NOMO-1 treated with dmso at 0.1 percent for 144 hours (cell line): ENCODE results near the gene CUBN.
"Not testable (repeated sequence)": the region's sequence is repeated elsewhere in the genome, so short reads cannot be mapped to it uniquely, and the experiment has no call there.

Experiments
- DNase-seq: peaks from one replicate; lab custom pipeline; 2025; ENCODE audit not compliant: unreplicated experiment; lab: John Stamatoyannopoulos, UW

Gene CUBN

GRCh38 chr10:17021656-17022465, 107.8 kb downstream of the CUBN start:
- no peak for DNase-seq

GRCh38 chr10:17019696-17020095, 109.9 kb downstream of the CUBN start:
- DNase-seq: no peak

GRCh38 chr10:17013131-17013983, 116.3 kb downstream of the CUBN start:
- DNase-seq: not testable (repeated sequence)

DNA sequence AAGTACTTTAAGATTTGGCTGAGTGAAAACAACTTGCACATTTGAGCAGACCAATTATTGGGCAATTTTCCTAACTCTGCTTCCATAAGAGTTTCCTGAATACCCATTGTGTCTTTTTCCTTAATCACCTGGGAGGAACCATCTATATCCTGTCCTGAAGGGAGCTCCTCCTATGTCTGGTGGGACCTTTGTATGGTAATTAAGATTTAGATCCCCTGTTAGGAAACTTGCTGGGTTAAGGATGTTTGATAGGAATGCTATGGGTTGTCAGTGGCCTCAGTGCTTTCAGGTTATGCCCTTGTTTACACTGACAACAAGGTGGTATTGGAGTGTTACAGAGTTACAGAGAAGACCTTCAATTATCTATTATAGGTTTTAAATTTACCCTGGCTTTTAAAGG, 116.9 kb downstream of the CUBN start:
- not testable (repeated sequence) for DNase-seq

GRCh38 chr10:17010363-17011145, 119.1 kb downstream of the CUBN start:
- DNase-seq: no peak

- no peak for DNase-seq
These were observed 120.4 kb downstream of the CUBN start for GRCh38 chr10:17009212-17009700.

DNA sequence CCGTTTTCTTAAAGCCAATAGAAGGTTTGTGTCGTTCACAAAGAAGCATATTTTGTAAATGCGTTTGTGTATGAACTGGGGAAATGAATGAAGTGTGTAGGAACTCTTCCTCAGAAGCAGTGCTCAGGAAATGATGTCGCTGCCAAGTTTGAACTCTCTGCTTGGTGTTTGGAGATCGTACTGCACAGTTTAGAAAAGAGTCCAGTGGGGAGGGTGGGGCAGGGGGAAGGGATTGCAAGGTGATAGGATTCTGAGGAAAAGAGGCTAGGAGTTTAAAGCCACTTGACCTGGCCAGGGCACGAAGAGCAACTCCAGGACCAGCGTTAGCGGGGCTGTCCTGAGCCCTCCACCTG, 122.2 kb downstream of the CUBN start:
- no peak for DNase-seq

DNA sequence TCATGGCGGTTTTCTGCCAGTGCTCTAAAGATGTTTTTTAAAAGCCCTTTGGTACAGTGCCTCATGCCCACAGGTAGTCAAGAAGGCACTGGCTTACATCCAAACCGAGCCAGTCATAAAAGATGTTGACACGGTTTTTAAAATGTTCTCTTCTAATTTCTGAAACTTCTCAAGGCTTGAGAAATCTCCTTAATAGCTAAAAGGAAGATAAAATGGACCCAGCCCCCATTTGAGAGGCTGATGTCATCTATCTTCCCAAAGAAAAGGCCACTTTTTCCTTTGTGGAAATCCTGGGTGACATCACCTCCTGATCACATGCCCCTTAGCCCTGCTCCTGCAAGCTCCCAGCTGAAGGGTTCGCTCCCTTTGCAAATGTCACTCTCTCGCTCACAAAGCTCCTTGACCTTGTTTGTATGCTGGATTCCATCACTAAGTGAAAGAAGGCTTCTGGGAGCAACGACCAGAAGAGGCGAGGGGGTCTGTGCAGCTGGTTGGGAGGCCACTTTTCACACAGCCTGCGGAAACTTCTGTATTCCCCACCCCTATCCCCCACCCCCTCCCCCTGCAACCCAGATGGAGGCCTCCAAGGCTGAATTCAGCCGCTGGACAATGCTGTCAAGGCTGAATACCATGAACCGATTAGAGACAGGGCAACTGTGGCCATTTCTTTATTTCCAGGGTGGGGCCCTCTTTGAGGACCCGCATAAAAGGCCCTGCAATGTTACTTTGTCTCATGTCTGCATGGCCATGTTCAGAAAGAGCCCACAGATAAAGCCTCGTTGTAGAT, 122.8 kb downstream of the CUBN start:
- DNase-seq: no peak

GRCh38 chr10:17005621-17006566, 123.7 kb downstream of the CUBN start:
- DNase-seq: no peak

DNA sequence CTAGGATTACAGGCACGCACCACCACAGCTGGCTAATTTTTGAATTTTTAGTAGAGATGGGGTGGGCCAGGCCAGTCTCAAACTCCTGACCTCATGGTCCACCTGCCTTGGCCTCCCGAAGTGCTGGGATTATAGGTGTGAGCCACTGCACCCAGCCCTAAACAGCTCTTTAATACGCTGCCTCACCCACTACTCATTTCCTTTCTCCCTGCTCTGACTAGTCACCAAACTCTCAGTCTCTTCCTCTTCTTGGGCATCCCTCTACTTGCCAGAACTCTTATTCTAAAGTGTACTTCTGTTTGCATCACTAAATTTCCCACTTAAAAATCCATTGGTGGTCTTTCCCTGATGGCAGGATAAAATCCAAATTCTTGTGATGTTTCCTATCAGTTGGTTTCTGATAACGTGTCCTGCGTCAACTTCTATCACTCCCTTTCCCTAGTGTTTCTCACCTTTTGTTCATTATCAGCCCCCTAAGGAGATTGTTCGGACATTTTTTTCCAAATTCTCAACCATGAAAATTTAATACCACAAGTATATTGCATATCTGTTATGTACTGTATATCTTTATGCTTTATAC, 124.7 kb downstream of the CUBN start:
- DNase-seq: no peak

DNA sequence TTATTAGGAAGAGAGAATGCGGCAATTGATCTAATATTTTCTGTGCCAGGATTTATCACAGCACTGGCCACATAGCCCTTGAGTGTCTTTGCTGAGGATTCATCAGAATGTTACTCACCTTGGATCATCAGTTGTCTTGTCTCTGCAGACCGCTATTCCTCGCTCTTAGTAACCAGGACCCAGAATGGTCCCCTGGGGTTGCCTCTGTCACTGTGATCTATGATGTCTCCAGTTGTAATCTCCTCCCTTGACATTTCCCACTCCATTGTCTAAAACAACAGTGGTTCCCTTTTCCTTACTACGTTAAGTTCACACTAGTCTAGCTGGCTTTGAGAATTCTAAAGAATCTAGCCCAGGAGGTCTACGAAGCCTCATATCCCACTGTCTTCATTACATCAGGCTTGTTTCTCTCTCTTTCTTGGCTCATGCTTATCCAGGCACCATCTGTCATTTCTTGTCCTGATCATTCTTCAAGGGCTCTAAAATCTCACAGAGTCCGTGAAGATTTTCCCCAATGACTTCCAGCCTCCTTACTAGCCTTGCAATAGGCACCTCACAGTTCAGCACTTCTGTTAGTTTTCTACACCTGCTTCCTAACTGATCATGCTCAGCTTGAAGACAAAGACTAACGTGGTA, 125.8 kb downstream of the CUBN start:
- DNase-seq: no peak

- DNase-seq: peak; percentile 40
These were observed 126.5 kb downstream of the CUBN start for GRCh38 chr10:17003151-17003550.

- no peak for DNase-seq
These were observed 127.5 kb downstream of the CUBN start for GRCh38 chr10:17001961-17002749.

DNA sequence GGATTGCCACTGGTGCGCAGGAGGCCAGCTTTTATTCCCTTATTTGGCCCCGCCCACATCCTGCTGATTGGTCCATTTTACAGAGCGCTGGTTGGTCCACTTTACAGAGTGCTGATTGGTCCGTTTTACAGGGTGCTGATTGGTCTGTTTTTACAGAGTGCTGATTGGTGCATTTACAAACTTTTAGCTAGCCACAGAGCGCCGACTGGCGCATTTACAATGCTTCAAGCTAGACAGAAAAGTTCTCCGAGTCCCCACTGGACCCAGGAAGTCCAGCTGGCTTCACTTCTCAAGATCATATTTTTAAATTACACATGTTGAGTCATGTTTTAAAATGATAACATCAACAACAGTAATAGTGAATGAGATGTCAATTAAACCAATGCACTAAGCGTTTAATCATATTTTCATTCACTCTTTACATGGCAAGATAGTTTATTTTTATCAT, 128.3 kb downstream of the CUBN start:
- no peak for DNase-seq

DNA sequence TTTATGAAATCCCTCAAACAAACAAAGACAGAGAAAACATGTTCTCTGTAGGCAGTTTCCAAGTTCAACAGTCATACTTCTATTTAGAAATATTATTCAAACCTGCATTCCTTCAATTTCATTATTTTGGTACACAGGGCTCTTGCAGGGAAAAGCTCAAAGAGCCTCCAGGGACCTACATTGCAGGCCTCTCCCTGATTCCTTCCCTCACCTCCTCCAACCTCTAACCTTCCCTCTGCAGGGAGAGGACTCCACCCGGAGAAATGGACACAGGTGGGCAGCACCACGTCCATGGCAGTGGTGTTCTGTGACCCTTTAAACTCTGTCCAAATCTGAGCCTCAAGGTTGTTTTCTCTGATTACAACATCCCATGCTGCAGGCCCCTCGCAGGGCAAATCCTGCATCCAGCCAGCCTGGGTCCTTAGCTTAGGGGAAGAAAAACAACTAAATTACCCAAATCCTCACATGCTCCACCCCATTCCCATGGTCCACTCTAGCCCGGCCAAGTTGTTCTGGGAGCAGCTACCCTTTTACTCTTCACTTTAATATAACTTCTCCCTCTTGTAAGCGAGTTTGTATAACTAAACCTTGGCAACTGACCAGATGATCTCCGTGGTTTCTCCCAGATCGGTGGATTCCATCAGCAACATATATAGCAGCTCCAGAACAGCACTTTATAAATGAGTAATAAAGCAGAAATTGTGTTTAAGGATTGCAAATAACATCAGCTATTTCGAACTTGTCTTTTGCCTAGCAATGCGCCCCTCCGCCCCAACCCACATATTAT, 129.8 kb downstream of the CUBN start:
- no peak for DNase-seq

DNA sequence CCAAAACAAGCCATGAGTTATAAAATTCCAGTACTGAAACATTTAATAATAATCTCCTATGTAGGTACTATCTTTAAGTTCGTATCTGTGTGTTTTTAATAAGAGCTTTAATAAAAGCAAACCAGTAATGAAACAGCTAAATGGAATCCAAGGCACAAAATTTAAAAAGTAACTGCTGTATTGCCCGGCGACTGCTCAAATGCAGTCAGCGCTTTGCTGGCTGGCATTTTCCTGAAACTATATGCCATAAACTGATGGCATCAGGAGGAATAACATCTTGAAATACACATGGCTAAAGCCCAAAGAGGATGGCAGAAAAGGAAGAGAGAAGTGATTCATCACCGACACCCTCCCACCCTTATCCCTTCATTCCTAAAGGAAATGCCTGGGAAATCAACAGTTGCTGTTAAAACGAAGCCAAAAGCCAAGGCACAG, 133.1 kb downstream of the CUBN start:
- no peak for DNase-seq
